Thymus (tissue), 11 donors: ENCODE measurements around the gene PPP1R27. TPM values are rescaled to one million over a fixed set of nuclear protein-coding genes. Genes with fewer than 3 reads are reported as not detected.

Source experiments
- DNase-seq, 9 donors: peaks; one replicate each; pipeline ENCODE4 v3.0.0-alpha.2; 2013; ENCODE audit warnings: low spot score in 9 of 9, low read depth in 6 of 9, missing footprints in 1 of 9
- H3K27ac ChIP-seq, 2 donors: one replicate each; pipeline ENCODE4 v1.5.1; 2013; ENCODE audit warnings: control low read depth in 1 of 2, low read depth in 1 of 2, low read length in 1 of 2, mild to moderate bottlenecking in 1 of 2, moderate library complexity in 1 of 2
- H3K27me3 ChIP-seq, 2 donors: one replicate each; pipeline ENCODE4 v1.5.1; 2013; ENCODE audit warnings: low read length in 1 of 2; ENCODE audit not compliant: control insufficient read depth in 2 of 2, insufficient read depth in 1 of 2
- H3K36me3 ChIP-seq, 2 donors: one replicate each; pipeline ENCODE4 v1.5.1; 2013; ENCODE audit warnings: low read length in 1 of 2, mild to moderate bottlenecking in 1 of 2, moderate library complexity in 1 of 2; ENCODE audit not compliant: control insufficient read depth in 2 of 2, insufficient read depth in 2 of 2
- H3K4me1 ChIP-seq, 2 donors: one replicate each; pipeline ENCODE4 v1.5.1; 2013; ENCODE audit warnings: low read length in 2 of 2; ENCODE audit not compliant: control insufficient read depth in 2 of 2, insufficient read depth in 2 of 2
- H3K4me3 ChIP-seq, 2 donors: one replicate each; pipeline ENCODE4 v1.5.1; 2013; ENCODE audit warnings: low read length in 2 of 2, control low read depth in 1 of 2, mild to moderate bottlenecking in 1 of 2
- H3K9me3 ChIP-seq, 2 donors: one replicate each; pipeline ENCODE4 v1.5.1; 2013; ENCODE audit warnings: low read length in 1 of 2, mild to moderate bottlenecking in 1 of 2; ENCODE audit not compliant: control insufficient read depth in 2 of 2, insufficient read depth in 1 of 2
- WGBS: extraction: QIAGEN DNeasy Blood & Tissue Kit; methylation state at CpG from one replicate; pipeline ENCODE4 v1.1.7; 2013; 5-methylcytosine and 5-hydroxymethylcytosine counted together
- polyA plus RNA-seq: library from polyadenylated mRNA; stranded (reverse); fragments of 200-250 nt; gene quantifications from one replicate; pipeline ENCODE4 v1.2.3, GENCODE V29; 2013
- total RNA-seq: library from RNA; stranded (reverse); fragments of 120-200 nt; gene quantifications from one replicate; pipeline ENCODE4 v1.2.4, GENCODE V29; 2013
- donor health status: healthy.

Gene PPP1R27
- total and polyA plus RNA-seq, 2 donors, result 0.28 to 0.94 TPM

GRCh38 chr17:81838753-81839255, 4.0 kb upstream of the PPP1R27 start:
- no peak overlapping the region for H3K4me3 ChIP-seq
- 73% methylated on average over 17 of the region's 17 CpGs for WGBS
- no peaks in the 10 kb centered on the region for H3K9me3 ChIP-seq
- peaks cover 0 to 16% of the 10 kb centered on the region in 2 donors for H3K4me1 ChIP-seq
- H3K27ac ChIP-seq, result no peak overlapping the region
- H3K27me3 ChIP-seq, result no peaks in the 10 kb centered on the region
- DNase-seq, result no peak
- peaks cover 15% of the 10 kb centered on the region in 2 donors for H3K36me3 ChIP-seq

- Histone ChIP-seq H3K9me3 (no peaks in the 10 kb centered on the region), H3K4me1 (peaks cover 3 to 19% of the 10 kb centered on the region in 2 donors), H3K27ac (no peak overlapping the region), H3K36me3 (peaks cover 3% of the 10 kb centered on the region in 2 donors), H3K27me3 (no peaks in the 10 kb centered on the region), H3K4me3 (no peak overlapping the region)
- no peak for DNase-seq
- 93% methylated on average over 9 of the region's 9 CpGs for WGBS
These were observed 2.8 kb upstream of the PPP1R27 start for GRCh38 chr17:81837641-81838040.

- Histone ChIP-seq H3K27me3 (no peaks in the 10 kb centered on the region), H3K4me3 (peak overlapping the region; percentile 77 to 88), H3K4me1 (peaks cover 14 to 24% of the 10 kb centered on the region in 2 donors), H3K9me3 (no peaks in the 10 kb centered on the region), H3K36me3 (no peaks in the 10 kb centered on the region), H3K27ac (peak overlapping the region in 1 of 2 donors; percentile 96)
- DNase-seq, result no peak
- WGBS, result 93% methylated on average over 31 of the region's 31 CpGs
These were observed 674 bp downstream of the PPP1R27 start for GRCh38 chr17:81833921-81834830.

GRCh38 chr17:81833160-81833920, 1.5 kb downstream of the PPP1R27 start, which contains the start of gene MCRIP1:
Gene MCRIP1, minus strand, starts transcription at chr17:81833291. Its CDS starts 8,785 bp downstream, at chr17:81824506.
- Histone ChIP-seq H3K27ac (peak within 1 kb of the TSS; percentile 83 to 96), H3K4me1 (peaks cover 14 to 24% of the 10 kb centered on the region in 2 donors), H3K9me3 (no peaks in the 10 kb centered on the region), H3K36me3 (no peaks in the 10 kb centered on the region), H3K27me3 (no peaks in the 10 kb centered on the region), H3K4me3 (peak within 1 kb of the TSS; percentile 77 to 88)
- peak; percentile 53 to 94 (median 86) for DNase-seq
- 4% methylated on average over 76 of the region's 76 CpGs for WGBS

- DNase-seq, result peak in 1 of 9 donors; percentile 14
- Histone ChIP-seq H3K36me3 (no peaks in the 10 kb centered on the region), H3K27me3 (no peaks in the 10 kb centered on the region), H3K4me3 (peak overlapping the region; percentile 66 to 88), H3K4me1 (peaks cover 14 to 24% of the 10 kb centered on the region in 2 donors), H3K27ac (peak overlapping the region; percentile 14 to 58), H3K9me3 (no peaks in the 10 kb centered on the region)
- under 1% methylated on average over 65 of the region's 65 CpGs for WGBS
These were observed 2.2 kb downstream of the PPP1R27 start for GRCh38 chr17:81832608-81833159.

GRCh38 chr17:81831957-81832607, 2.8 kb downstream of the PPP1R27 start:
- no peaks in the 10 kb centered on the region for H3K9me3 ChIP-seq
- WGBS, result 19% methylated on average over 18 of the region's 18 CpGs
- H3K4me1 ChIP-seq, result peaks cover 14 to 24% of the 10 kb centered on the region in 2 donors
- H3K27ac ChIP-seq, result peak overlapping the region; percentile 14 to 58
- peak overlapping the region; percentile 66 to 88 for H3K4me3 ChIP-seq
- DNase-seq, result peak in 4 of 9 donors; percentile 14 to 60 (median 30)
- no peaks in the 10 kb centered on the region for H3K36me3 ChIP-seq
- no peaks in the 10 kb centered on the region for H3K27me3 ChIP-seq

- no peak overlapping the region for H3K27ac ChIP-seq
- DNase-seq, result no peak
- no peak overlapping the region for H3K4me3 ChIP-seq
- WGBS, result 92% methylated on average over 7 of the region's 7 CpGs
- H3K36me3 ChIP-seq, result no peaks in the 10 kb centered on the region
- H3K4me1 ChIP-seq, result peaks cover 14 to 24% of the 10 kb centered on the region in 2 donors
- H3K27me3 ChIP-seq, result no peaks in the 10 kb centered on the region
- H3K9me3 ChIP-seq, result no peaks in the 10 kb centered on the region
These were observed 3.3 kb downstream of the PPP1R27 start for GRCh38 chr17:81831563-81831956.

GRCh38 chr17:81829858-81830257, 5.0 kb downstream of the PPP1R27 start:
- no peak for DNase-seq
- H3K36me3 ChIP-seq, result peaks cover 3 to 4% of the 10 kb centered on the region in 2 donors
- WGBS, result 98% methylated on average over 6 of the region's 6 CpGs
- H3K4me1 ChIP-seq, result peaks cover 14 to 24% of the 10 kb centered on the region in 2 donors
- no peaks in the 10 kb centered on the region for H3K27me3 ChIP-seq
- H3K4me3 ChIP-seq, result no peak overlapping the region
- no peak overlapping the region for H3K27ac ChIP-seq
- H3K9me3 ChIP-seq, result no peaks in the 10 kb centered on the region
